GM19452 (cell line): ENCODE measurements around the gene TIA1.
"Not testable (repeated sequence)": the region's sequence is repeated elsewhere in the genome, so short reads cannot be mapped to it uniquely, and the experiment has no call there.

ENCODE experiments used
- ATAC-seq: cut with Tn5 transposase; IDR thresholded peaks from one replicate; pipeline ENCODE4 v1.9.1; 2021; ENCODE audit not compliant: unreplicated experiment

The TIA1 gene, protein sequence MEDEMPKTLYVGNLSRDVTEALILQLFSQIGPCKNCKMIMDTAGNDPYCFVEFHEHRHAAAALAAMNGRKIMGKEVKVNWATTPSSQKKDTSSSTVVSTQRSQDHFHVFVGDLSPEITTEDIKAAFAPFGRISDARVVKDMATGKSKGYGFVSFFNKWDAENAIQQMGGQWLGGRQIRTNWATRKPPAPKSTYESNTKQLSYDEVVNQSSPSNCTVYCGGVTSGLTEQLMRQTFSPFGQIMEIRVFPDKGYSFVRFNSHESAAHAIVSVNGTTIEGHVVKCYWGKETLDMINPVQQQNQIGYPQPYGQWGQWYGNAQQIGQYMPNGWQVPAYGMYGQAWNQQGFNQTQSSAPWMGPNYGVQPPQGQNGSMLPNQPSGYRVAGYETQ

GRCh38 chr2:70248181-70248847 lies at the start of gene TIA1:
Gene TIA1 (minus strand): TSS chr2:70248628. CDS start chr2:70248430, 198 bp downstream.
- peak; percentile 94 for ATAC-seq

DNA sequence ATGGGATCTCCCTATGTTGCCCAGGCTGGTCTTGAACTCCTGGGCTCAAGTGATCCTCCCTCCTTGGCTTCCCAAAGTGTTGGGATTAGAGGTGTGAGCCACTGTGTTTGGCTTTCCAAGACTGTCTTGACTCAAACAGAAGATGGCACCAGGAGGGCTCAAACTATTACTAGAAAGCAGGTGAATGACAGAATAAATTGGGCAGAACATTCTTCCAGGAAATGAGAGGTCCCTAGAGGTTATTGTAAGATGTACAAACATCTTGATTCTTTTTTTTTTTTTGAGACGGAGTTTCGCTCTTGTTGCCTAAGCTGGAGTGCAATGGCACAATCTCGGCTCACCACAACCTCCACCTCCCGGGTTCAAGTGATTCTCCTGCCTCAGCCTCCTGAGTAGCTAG lies 49.4 kb upstream of the TIA1 start:
- ATAC-seq: not testable (repeated sequence)

DNA sequence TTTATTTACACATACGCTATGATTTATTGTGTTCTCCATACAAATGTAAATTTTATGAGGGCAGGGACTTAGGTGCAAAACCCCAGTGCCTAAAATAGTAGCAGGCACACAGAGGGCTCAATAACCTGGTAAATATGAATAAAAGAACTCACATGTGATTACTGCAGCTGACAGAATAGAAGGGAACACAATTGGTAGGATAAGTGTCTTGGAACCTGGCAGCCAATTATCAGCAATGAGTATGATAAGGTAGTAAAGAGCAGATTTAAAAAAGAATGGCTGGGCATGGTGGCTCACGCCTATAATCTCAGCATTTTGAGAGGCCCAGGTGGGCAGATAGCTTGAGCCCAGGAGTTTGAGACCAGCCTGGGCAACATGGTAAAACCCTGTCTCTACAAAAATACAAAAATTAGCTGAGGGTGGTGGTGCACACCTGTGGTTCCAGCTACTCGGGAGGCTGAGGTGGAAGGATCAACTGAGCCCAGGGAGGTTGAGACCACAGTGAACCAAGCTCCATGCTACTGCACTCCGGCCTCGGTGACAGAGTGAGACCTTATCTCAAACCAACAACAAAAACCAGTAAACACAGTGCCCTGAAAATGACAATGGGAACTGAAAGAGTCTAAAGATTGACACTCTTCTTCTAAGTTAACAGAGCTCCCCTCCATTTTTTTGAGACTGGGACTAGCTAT lies 35.2 kb upstream of the TIA1 start:
- ATAC-seq: no peak

DNA sequence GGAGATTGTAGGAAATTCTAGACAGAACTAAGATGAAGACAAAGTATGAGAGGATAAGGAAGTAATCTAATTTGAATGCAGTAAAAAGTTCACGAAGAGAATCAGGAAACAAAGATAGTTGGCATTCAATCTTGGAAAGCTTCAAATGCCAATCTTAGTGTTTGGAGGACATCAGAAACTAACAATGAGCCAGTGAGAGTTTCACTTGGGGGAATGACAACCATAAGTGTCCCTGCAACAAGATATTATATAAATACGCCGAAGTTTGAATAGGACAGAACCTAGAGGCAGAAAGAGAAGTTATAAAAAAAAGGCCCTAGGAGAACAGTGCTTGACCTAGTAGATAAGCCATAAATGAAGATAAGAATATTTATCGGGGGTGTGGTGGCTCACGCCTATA lies 34.0 kb upstream of the TIA1 start:
- no peak for ATAC-seq

- ATAC-seq: no peak
Measured at GRCh38 chr2:70280242-70280798, 31.9 kb upstream of the TIA1 start.

- no peak for ATAC-seq
Measured at GRCh38 chr2:70270323-70270722, 21.9 kb upstream of the TIA1 start.

- ATAC-seq: not testable (repeated sequence)
Measured at GRCh38 chr2:70269422-70270302, 21.2 kb upstream of the TIA1 start.

- not testable (repeated sequence) for ATAC-seq
Measured at GRCh38 chr2:70266925-70267324, 18.5 kb upstream of the TIA1 start.

- ATAC-seq: no peak
Measured at GRCh38 chr2:70261501-70261900, 13.1 kb upstream of the TIA1 start.

DNA sequence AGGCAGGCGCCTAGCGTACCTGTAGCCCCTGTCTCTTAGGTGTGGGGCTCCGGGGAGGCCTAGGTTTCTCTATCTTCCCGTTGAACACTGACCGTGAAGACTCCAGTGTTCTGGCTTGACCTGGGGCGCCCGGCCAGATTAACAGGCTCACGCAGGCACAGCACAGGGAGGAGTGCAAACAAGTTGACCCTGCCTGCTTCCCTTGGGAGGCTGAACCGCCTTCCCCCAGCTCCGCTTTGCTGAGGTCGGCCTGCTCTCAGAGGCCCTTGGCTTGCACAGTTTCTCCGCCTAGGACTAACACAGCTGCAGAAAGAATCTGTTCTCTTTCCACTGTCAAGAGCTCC lies 10.1 kb upstream of the TIA1 start:
- peak; percentile 2 for ATAC-seq

GRCh38 chr2:70255637-70256314 lies 7.3 kb upstream of the TIA1 start:
- ATAC-seq: no peak

DNA sequence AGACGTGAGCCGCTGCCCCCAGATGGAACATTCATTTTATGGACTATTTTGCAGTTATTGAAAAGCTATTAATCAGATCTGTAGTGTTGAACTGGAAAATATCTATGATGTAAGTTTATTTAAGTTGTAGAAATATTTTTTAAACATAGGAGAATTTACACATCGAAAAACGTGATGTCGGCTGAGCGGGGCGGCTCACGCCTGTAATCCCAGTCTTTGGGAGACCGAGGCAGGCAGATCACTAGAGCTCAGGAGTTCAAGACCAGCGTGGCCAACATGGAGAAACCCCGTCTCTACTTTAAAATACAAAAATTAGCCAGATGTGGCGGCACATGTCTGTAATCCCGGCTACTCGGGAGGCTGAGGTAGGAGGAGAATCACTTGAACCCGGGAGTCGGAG lies 2.0 kb upstream of the TIA1 start:
- no peak for ATAC-seq

GRCh38 chr2:70247364-70248180 lies 856 bp downstream of the TIA1 start:
- no peak for ATAC-seq

- ATAC-seq: no peak
Measured at GRCh38 chr2:70243806-70244584, 4.4 kb downstream of the TIA1 start.

DNA sequence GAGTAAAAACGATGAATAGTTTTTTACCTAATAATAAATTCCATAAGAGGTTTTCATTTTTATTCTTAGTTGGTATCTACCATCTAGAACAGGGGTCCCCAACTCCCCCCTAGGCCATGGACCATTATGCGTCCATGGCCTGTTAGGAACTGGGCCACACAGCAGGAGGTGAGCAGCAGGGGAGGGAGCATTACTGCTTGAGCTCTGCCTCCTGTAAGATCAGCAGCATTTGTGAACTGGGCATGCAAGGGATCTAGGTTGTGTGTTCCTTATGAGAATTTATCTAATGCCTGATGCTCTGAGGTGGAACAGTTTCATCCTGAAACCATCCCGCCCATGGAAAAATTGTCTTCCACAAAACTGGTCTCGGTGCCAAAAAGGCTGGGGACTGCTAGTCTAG lies 5.9 kb downstream of the TIA1 start:
- ATAC-seq: no peak

DNA sequence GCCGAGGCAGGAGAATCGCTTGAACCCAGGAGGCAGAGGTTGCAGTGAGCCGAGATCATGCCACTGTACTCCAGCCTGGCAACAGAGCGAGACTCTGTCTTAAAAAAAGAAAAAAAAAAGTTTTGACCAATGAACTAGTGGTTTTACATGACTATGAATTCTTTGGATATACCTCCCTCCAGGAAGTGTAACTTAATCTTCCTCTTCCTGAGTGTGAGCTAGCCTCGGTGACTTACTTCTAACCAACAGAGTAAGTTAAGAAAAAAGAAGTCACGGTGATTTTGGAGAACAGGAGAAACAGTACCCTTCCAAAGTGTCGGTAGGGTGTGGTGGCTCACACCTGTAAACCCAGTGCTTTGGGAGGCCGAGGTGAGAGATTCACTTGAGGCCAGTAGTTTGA lies 7.1 kb downstream of the TIA1 start:
- no peak for ATAC-seq

GRCh38 chr2:70240599-70240998 lies 7.8 kb downstream of the TIA1 start:
- no peak for ATAC-seq

- ATAC-seq: no peak
Measured at GRCh38 chr2:70233926-70234325, 14.5 kb downstream of the TIA1 start.

GRCh38 chr2:70226781-70227180 lies 21.6 kb downstream of the TIA1 start:
- ATAC-seq: no peak
